ENCODE data around the gene DLGAP4.
"Not testable (repeated sequence)": the region's sequence is repeated elsewhere in the genome, so short reads cannot be mapped to it uniquely, and the experiment has no call there.

DLGAP4 gene

GRCh38 chr20:36547186-36548005 is 241.3 kb downstream of the DLGAP4 start:
- DNase-seq (ENCODE audit: low read depth in 3 of 3, low spot score in 1 of 3) = no peak

GRCh38 chr20:36548006-36548315 is 241.8 kb downstream of the DLGAP4 start:
- no peak for DNase-seq (ENCODE audit: low read depth in 3 of 3, low spot score in 1 of 3)

- DNase-seq (ENCODE audit: low read depth in 3 of 3, low spot score in 1 of 3) = no peak
Observed at GRCh38 chr20:36548704-36549627, 242.8 kb downstream of the DLGAP4 start.

GRCh38 chr20:36549628-36549941 is 243.4 kb downstream of the DLGAP4 start:
- DNase-seq (ENCODE audit: low read depth in 3 of 3, low spot score in 1 of 3) = no peak

GRCh38 chr20:36549942-36550789 is 244.0 kb downstream of the DLGAP4 start:
- DNase-seq (ENCODE audit: low read depth in 3 of 3, low spot score in 1 of 3) = no peak

GRCh38 chr20:36550790-36551299 is 244.7 kb downstream of the DLGAP4 start:
- no peak for DNase-seq (ENCODE audit: low read depth in 3 of 3, low spot score in 1 of 3)

GRCh38 chr20:36555248-36555647 is 249.1 kb downstream of the DLGAP4 start:
- DNase-seq (ENCODE audit: low read depth in 3 of 3, low spot score in 1 of 3) = no peak

GRCh38 chr20:36562724-36563123 is 256.6 kb downstream of the DLGAP4 start:
- DNase-seq (ENCODE audit: low read depth in 3 of 3, low spot score in 1 of 3) = no peak

- DNase-seq (ENCODE audit: low read depth in 3 of 3, low spot score in 1 of 3) = no peak
Observed at GRCh38 chr20:36563374-36563773, 257.2 kb downstream of the DLGAP4 start.

GRCh38 chr20:36564078-36564725 is 258.1 kb downstream of the DLGAP4 start:
- not testable (repeated sequence) for DNase-seq (ENCODE audit: low read depth in 3 of 3, low spot score in 1 of 3)

- not testable (repeated sequence) for DNase-seq (ENCODE audit: low read depth in 3 of 3, low spot score in 1 of 3)
Observed at GRCh38 chr20:36564726-36565121, 258.6 kb downstream of the DLGAP4 start.

- DNase-seq (ENCODE audit: low read depth in 3 of 3, low spot score in 1 of 3) = no peak
Observed at GRCh38 chr20:36565520-36565919, 259.4 kb downstream of the DLGAP4 start.

GRCh38 chr20:36569847-36570429 is 263.8 kb downstream of the DLGAP4 start:
- no peak for DNase-seq (ENCODE audit: low read depth in 3 of 3, low spot score in 1 of 3)

- DNase-seq (ENCODE audit: low read depth in 3 of 3, low spot score in 1 of 3) = no peak
Observed at GRCh38 chr20:36571564-36572504, 265.7 kb downstream of the DLGAP4 start.

- peak in 2 of 3 donors; percentile 49 to 57 for DNase-seq (ENCODE audit: low read depth in 3 of 3, low spot score in 1 of 3)
Observed at GRCh38 chr20:36572701-36573102, 266.6 kb downstream of the DLGAP4 start.

GRCh38 chr20:36573103-36573797 is 267.1 kb downstream of the DLGAP4 start, which contains the start of gene TGIF2:
TGIF2 (plus strand) TSS chr20:36573597; CDS start chr20:36578775, 5,178 bp downstream.
- peak; percentile 74 to 83 (median 82) for DNase-seq (ENCODE audit: low read depth in 3 of 3, low spot score in 1 of 3)

GRCh38 chr20:36573798-36574365 is 267.7 kb downstream of the DLGAP4 start:
- DNase-seq (ENCODE audit: low read depth in 3 of 3, low spot score in 1 of 3) = peak in 1 of 3 donors; percentile 31

Measured in stimulated activated CD4-positive, alpha-beta T cell treated with anti-CD3 and anti-CD28 coated beads, TNF-alpha, amount 100 ng/mL, for 1 hour (primary cell).